ENCODE results near the gene RNF207.

RNF207 gene

GRCh38 chr1:6251681-6252373 lies 45.9 kb downstream of the RNF207 start:
- no peak for DNase-seq

- DNase-seq = no peak
Measured at GRCh38 chr1:6252374-6252710, 46.4 kb downstream of the RNF207 start.

GRCh38 chr1:6253380-6253779 lies 47.5 kb downstream of the RNF207 start:
- no peak for DNase-seq

GRCh38 chr1:6254691-6255090 lies 48.8 kb downstream of the RNF207 start:
- no peak for DNase-seq

- no peak for DNase-seq
Measured at GRCh38 chr1:6256645-6257044, 50.7 kb downstream of the RNF207 start.

- DNase-seq = no peak
Measured at GRCh38 chr1:6257541-6258069, 51.7 kb downstream of the RNF207 start.

GRCh38 chr1:6258675-6259074 lies 52.8 kb downstream of the RNF207 start:
- DNase-seq = no peak

- DNase-seq = peak; percentile 41
Measured at GRCh38 chr1:6259491-6260362, 53.8 kb downstream of the RNF207 start.

- DNase-seq = no peak
Measured at GRCh38 chr1:6260433-6260934, 54.6 kb downstream of the RNF207 start.

- DNase-seq = no peak
Measured at GRCh38 chr1:6260961-6261614, 55.2 kb downstream of the RNF207 start, which contains the start of gene GPR153. Gene GPR153, minus strand, starts transcription at chr1:6261098. Its CDS starts 6,193 bp downstream, at chr1:6254905.

GRCh38 chr1:6261615-6261995 lies 55.7 kb downstream of the RNF207 start:
- no peak for DNase-seq

- no peak for DNase-seq
Measured at GRCh38 chr1:6262555-6263420, 56.9 kb downstream of the RNF207 start.

- no peak for DNase-seq
Measured at GRCh38 chr1:6263716-6264115, 57.8 kb downstream of the RNF207 start.

- DNase-seq = no peak
Measured at GRCh38 chr1:6265151-6265550, 59.2 kb downstream of the RNF207 start.

GRCh38 chr1:6266641-6267040 lies 60.7 kb downstream of the RNF207 start:
- no peak for DNase-seq

- no peak for DNase-seq
Measured at GRCh38 chr1:6267686-6268322, 61.9 kb downstream of the RNF207 start.

- no peak for DNase-seq
Measured at GRCh38 chr1:6268415-6268814, 62.5 kb downstream of the RNF207 start.

- no peak for DNase-seq
Measured at GRCh38 chr1:6269296-6269695, 63.4 kb downstream of the RNF207 start.

- DNase-seq = no peak
Measured at GRCh38 chr1:6269720-6270400, 63.9 kb downstream of the RNF207 start.

GRCh38 chr1:6270401-6270800 lies 64.5 kb downstream of the RNF207 start:
- no peak for DNase-seq

All from KG1 (cell line).